LNCAP (cell line): Measurements from ENCODE around the gene ACTL6B.

Source experiments
- TF ChIP-seq, protein P1 (sequence below): fragments of 450-650 bp; IDR thresholded peaks from 2 replicates; pipeline ENCODE4 v1.5.1; 2017; ENCODE audit warnings: mild to moderate bottlenecking

The ACTL6B gene

DNA sequence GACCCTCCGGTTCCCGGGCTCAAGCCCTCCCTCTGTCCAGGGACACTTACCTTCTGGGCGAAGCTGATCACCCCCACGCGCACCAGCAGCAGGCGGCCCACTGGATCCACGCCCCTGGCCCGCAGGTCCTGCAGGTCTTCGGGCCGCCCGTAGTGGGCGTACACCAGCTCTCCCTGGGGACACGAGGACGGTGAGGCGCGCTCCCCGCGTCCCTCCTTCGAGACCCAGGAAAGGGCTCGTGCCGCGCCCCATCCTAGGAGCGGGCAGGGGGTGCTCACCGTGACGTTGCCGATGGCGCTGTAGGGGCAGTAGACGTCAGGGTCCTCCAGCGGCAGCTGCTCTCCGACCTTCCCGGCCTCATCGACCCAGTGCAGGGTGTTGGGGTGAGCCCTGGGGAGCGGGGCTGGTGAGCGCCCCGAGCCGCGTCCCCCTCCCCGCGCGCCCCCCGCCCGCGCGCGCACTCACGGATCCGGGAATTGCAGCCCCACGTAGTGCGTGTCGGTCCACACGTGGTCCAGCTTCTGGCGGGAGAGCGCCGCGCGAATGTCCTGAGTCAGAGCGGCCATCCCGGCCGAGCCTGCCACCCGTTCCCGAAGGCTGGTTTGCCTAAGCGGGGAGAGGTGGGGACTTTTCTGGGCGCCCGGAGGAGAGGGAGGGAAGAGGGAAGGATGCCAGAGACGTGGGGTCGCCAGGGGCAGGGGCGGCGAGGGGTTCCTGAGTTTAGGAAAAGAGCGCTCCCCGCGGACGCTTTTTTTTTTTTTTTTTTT lies 23.1 kb downstream of the ACTL6B start:
- TF ChIP-seq, protein P1, sequence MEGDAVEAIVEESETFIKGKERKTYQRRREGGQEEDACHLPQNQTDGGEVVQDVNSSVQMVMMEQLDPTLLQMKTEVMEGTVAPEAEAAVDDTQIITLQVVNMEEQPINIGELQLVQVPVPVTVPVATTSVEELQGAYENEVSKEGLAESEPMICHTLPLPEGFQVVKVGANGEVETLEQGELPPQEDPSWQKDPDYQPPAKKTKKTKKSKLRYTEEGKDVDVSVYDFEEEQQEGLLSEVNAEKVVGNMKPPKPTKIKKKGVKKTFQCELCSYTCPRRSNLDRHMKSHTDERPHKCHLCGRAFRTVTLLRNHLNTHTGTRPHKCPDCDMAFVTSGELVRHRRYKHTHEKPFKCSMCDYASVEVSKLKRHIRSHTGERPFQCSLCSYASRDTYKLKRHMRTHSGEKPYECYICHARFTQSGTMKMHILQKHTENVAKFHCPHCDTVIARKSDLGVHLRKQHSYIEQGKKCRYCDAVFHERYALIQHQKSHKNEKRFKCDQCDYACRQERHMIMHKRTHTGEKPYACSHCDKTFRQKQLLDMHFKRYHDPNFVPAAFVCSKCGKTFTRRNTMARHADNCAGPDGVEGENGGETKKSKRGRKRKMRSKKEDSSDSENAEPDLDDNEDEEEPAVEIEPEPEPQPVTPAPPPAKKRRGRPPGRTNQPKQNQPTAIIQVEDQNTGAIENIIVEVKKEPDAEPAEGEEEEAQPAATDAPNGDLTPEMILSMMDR = 0 out of 2 replicates have a peak, but pooled peaks have one; percentile 16

DNA sequence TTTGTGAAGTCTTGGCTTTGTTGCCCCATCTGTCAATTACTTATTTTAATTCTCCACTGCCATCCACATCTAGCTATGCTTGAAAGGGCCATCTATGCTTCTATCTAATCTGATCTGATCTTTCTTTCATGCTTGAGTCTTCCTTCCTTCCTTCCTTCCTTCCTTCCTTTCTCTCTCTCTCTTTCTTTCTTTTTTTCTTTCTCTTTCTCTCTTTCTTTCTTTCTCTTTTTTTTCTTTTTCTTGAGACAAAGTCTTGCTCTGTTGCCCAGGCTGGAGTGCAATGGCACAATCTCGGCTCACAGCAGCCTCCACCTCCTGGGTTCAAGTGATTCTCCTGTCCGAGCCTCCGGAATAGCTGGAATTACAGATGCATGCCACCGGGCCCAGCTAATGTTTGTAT lies 26.2 kb downstream of the ACTL6B start:
- TF ChIP-seq, protein P1 = no peak

DNA sequence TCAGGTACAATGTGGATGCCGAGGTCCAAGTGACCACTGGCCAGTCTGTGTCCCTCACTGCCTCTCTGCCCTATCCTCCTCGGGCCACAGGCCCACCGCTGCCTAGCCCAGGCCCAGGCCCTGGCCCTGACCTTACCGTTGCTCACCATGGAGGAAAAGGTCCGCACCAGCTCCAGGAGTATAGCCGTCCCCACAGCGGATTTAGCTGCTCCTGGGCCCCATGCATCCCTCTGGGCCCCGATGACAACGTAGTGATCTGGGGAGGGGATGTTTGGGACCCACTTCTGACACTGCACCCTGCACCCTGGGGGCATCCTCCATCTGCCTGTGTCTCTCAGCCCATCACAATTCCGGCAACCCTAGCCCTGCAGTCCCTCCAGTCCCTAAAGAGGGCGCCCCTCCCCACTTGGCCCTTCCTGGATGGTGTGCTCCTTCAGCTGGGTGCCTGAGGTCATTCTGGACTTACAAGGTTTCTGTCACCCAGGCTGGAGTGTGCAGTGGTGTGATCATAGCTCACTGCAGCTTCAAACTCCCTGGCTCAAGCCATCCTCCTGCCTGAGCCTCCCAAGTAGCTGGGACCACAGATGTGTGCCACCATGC lies 27.0 kb downstream of the ACTL6B start:
- TF ChIP-seq, protein P1 = no peak

DNA sequence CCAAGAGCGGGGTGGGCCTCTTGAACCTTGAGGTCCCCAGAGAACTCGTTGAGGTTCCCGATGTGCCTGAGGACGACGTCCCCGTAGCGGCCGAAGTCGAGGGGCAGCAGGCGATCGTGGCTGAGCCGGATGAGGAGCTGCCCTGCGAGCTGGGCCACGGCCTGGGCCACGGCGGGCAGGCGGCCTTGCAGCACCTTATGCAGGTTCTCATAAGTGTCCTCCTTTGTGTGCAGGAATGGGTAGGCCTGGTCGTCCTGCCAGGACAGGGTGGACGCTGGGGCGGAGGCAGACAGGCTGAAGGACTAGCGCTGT lies 29.1 kb downstream of the ACTL6B start:
- TF ChIP-seq, protein P1 = no peak

DNA sequence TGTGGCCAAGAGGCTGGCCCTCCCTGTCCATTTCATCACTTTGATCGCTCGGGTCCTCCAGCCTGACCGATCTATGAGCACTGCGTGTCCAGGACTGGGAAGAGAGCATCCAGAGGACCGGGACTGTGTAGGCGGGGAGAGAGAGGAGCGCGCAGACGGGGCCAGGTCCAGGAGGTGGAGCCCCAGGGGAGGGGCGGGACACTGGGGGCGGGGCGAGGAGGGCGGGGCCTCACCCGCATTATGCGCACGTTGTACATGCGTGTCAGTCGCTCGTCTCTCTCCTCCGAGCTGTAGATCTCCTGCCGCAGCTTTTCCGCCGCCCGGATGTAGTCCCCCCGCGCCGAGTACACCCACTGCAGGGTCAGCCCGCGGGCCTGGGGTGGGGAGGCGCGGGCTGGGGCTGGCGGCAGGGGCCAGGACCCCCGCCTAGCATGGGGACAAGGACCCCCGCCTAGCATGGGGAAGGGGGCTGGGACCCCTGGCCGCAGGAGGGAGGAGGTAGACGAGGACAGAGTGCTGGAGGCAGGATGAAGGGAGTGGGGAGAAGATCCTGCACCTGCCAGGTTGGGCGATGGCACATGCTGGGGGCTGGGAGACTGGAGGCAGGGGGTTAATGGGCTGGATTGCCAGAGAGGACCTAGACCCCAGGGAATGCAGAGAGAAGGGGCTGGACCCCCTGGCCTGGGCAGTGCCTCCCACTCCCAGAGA lies 29.6 kb downstream of the ACTL6B start:
- TF ChIP-seq, protein P1 = no peak

DNA sequence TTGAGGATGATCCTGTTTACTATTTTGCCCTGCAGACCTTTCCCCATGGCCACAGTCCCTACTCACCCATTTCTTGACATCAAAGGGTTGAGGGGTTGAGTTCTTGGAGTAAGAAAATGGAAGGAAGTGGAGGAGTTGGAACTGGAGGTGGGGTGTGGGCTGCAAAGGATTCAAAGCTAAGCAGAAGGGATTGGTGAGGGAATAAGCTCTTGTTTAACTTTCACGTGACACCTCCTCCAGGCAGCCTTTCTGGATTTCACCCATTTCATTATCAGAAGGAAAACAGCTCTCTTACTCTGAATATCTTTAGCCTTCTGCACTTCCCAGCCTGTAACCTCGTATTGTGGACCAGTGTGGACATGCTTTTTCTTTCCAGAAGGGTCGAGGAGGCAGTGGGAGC lies 30.2 kb downstream of the ACTL6B start:
- TF ChIP-seq, protein P1 = no peak

DNA sequence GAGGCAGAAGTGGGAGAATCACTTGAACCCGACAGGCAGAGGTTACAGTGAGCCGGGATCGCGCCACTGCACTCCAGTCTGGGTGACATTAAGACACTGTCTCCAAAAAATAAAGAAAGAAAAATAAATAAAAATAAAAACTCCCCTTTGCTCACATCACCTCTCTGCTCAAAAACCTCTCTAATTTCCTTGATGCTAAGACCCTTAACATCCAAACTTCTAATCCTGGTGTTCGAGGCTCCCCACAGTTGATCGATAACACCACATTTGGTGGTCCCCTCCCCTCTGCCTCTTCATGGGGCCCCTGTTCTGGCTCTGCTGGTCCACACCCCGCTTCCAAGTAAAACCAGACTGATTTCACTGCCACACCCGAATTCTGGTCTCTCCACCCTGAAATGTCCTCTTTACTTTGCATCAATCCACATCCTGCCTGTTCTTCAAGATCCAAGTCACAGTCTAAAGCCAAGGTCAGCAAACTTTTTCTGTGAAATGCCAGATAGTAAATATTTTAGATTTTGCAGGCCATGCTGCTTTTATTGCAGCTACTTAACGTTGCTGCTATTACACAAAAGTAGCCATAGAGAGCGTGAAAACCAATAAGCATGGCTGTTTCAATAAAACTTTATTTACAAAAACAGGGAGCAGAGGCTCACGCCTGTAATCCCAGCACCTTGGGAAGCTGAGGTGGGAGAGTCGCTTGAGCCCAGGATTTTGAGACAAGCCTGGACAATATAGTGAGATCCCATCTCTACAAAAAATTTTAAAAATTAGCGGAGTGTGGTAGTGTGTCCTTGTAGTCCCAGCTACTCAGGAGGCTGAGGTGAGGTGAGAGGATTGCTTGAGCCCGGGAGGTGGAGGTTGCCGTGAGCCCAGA lies 32.1 kb downstream of the ACTL6B start:
- TF ChIP-seq, protein P1 = no peak
